Aorta (tissue), 5 donors: ENCODE results near the gene DRC7. TPM values are rescaled to one million over a fixed set of nuclear protein-coding genes. Genes with fewer than 3 reads are reported as not detected.

Experiments used
- ATAC-seq: fragments of 200-7000 bp; cut with Tn5 transposase; one replicate; pipeline ENCODE4 v1.9.1; 2022; ENCODE audit warnings: moderate library complexity; ENCODE audit not compliant: low FRiP score
- DNase-seq, 2 donors: peaks; one replicate each; pipeline ENCODE4 v3.0.0-alpha.2; 2020
- H3K27ac ChIP-seq, 2 donors: one replicate each; pipeline ENCODE4 v1.5.1; 2013; ENCODE audit warnings: low read length in 2 of 2, mild to moderate bottlenecking in 2 of 2, moderate library complexity in 2 of 2, control low read depth in 1 of 2, inconsistent platforms in 1 of 2, low read depth in 1 of 2
- H3K27me3 ChIP-seq, 2 donors: one replicate each; pipeline ENCODE4 v1.6.1; 2013; ENCODE audit warnings: control low read depth in 1 of 2, low read length in 1 of 2, mild to moderate bottlenecking in 1 of 2, moderate library complexity in 1 of 2; ENCODE audit not compliant: insufficient read depth in 2 of 2, control insufficient read depth in 1 of 2
- H3K36me3 ChIP-seq, 2 donors: one replicate each; pipeline ENCODE4 v1.6.1; 2013; ENCODE audit warnings: control low read depth in 1 of 2, low read length in 1 of 2, mild to moderate bottlenecking in 1 of 2; ENCODE audit not compliant: insufficient read depth in 2 of 2, control insufficient read depth in 1 of 2
- H3K4me1 ChIP-seq, 2 donors: one replicate each; pipeline ENCODE4 v1.6.1; 2013; ENCODE audit warnings: low read length in 2 of 2, control low read depth in 1 of 2, mild to moderate bottlenecking in 1 of 2, moderate library complexity in 1 of 2; ENCODE audit not compliant: insufficient read depth in 2 of 2, control insufficient read depth in 1 of 2
- H3K4me3 ChIP-seq, 2 donors: one replicate each; pipeline ENCODE4 v1.5.1; 2013; ENCODE audit warnings: low read length in 2 of 2, control low read depth in 1 of 2, mild to moderate bottlenecking in 1 of 2
- H3K9me3 ChIP-seq: one replicate; pipeline ENCODE4 v1.6.1; 2013; ENCODE audit warnings: mild to moderate bottlenecking, low read length; ENCODE audit not compliant: control insufficient read depth
- WGBS, 2 donors: extraction: QIAGEN DNeasy Blood & Tissue Kit; methylation state at CpG; one replicate each; pipeline ENCODE4 v1.1.7; 2013; 5-methylcytosine and 5-hydroxymethylcytosine counted together
- intact Hi-C, 2 donors: fragments of 100-400 bp; cut with DNase I; formaldehyde crosslinking; loops; one replicate each; pipeline versions ENCODE4 v1.14.2 to v1.15.0; 2022
- polyA plus RNA-seq, 2 donors: library from polyadenylated mRNA; stranded (reverse); fragments of 200-250 nt; gene quantifications; one replicate each; pipeline ENCODE4 v1.2.3, GENCODE V29; 2013
- total RNA-seq, 2 donors: library from RNA; stranded (reverse); fragmentation: NEBNext Ultra II Directional; extraction: Animal tissue kit (Norgen Biotek cat#: 25700); gene quantifications; one replicate each; pipeline ENCODE4 v1.2.1, GENCODE V29; 2021
- donor health status: healthy with polysubstance abuse.
- donor health status: Bipolar disorder and iron deficiency.
- donor health status: DM: no; HTN: no; CAD: no.
- donor health status: DM: no; HTN: no; CAD: no.
- donor health status: DM: yes; HTN: yes; CAD: no.

DRC7 gene
- total and polyA plus RNA-seq, 4 donors = 0.08 TPM; not detected in 3

DNA sequence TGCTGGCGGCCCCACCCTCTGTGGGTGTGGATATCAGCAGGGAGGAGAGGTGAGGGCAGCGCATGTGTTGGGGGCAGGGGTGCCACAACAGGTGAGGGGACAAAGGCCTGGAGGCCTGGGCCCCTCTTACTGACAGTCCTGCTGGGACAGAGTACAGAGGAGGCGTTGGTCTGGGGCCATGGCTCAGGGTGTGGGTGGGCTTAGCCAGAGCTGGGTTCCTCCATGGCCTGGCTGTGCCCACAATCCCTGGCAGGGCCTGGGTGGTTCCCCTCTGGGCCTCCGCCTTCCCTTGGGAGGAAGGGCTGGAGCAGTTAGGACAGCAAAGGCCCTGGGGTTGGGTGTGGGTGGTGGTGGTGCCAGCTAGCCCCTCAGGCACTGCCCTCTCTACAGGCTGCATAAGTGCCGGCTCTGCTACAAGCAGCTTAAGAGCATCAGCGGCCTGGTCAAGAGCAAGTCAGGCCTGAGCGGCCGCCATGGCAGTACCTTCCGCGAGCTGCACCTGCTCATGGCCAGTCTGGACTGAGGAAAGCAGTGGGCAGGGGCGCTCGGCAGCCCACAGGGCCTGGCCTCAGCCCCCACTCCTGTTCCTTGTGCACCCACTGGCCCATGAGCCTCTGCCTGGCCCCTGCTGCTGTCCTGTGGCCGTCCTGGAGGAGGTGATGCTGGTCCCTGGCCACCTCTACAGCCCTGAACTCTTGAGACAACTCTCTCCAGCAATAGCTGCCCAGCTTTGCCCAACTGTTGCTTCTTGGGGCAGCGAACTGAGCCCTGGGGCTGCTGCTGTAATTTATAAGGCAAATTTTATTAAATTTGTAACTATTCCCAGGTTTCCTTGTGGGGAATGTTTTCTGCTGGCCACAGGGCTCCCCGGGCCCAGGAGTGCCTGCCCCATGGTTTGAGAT, 62.1 kb downstream of the DRC7 start:
- intact Hi-C loops = loop anchor here (1.0 to 5.0 kb wide), 4 partner anchors 20 to 246 kb away; partner anchors contain the start of genes USB1 (in 2 of the 2) and ZNF319 (in 2 of the 2)
- Histone ChIP-seq H3K4me1 (no peaks in the 10 kb centered on the region), H3K36me3 (no peaks in the 10 kb centered on the region), H3K4me3 (no peak overlapping the region), H3K27me3 (no peaks in the 10 kb centered on the region), H3K9me3 (no peaks in the 10 kb centered on the region), H3K27ac (no peak overlapping the region)
- peak; percentile 46 to 65 for DNase-seq
- ATAC-seq = no peak
- 83 to 85% methylated on average over 12 to 15 of the region's 15 CpGs for WGBS, 2 donors

DNA sequence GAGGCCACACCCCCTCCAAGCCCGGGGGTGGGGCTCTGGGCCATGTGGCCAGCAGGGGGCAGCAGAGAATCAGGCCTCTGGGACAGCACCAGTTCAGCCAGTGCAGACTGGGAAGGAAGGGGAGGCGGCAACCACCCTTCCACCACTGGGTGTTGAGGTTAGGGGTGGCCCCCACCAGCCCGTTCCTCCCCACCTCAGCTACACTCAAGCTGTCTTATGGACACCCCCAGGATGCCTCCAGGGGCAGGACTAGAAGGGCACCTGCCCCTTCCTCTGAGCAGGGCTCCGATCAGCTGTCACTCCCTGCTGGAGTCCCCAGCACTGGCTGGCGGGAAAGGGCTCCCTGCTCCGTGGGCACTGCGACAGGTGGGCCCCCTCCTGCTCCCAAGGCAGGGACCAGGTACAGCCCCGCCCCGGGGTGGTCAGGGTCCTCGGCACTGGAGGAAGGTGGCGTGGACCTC, 62.8 kb downstream of the DRC7 start:
- intact Hi-C loops = loop anchor here (1.0 to 5.0 kb wide), 4 partner anchors 21 to 245 kb away; partner anchors contain the start of genes USB1 (in 2 of the 2) and ZNF319 (in 2 of the 2)

DNA sequence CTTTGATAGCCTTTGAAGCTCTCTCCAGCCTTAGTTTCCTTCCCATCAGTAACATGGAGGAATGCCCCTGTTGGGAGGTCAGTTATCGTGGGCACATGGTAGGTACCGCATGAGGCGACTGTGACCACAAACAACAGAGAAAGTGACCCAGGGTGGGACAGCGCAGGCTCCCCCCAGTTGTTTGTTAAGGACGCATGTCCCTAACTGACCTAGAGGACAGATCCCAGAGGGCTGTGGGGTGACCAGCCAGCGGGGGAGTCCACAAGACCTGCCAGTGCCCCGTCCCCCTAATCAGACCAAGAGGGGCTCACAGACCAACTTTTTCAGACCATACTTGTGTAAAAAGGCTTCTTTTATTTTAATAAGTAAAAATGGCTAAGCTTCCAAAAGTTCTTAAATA, 63.3 kb downstream of the DRC7 start:
- H3K4me3 ChIP-seq = no peak overlapping the region
- 92 to 93% methylated on average over 7 of the region's 7 CpGs for WGBS, 2 donors
- no peak overlapping the region for H3K27ac ChIP-seq
- no peaks in the 10 kb centered on the region for H3K9me3 ChIP-seq
- H3K4me1 ChIP-seq = no peaks in the 10 kb centered on the region
- ATAC-seq (no peak), DNase-seq (peak; percentile 37 to 64)
- intact Hi-C loops = loop anchor here (1.0 to 5.0 kb wide), 4 partner anchors 21 to 244 kb away; partner anchors contain the start of genes USB1 (in 2 of the 2) and ZNF319 (in 2 of the 2)
- H3K27me3 ChIP-seq = no peaks in the 10 kb centered on the region
- H3K36me3 ChIP-seq = no peaks in the 10 kb centered on the region

More for the DNA sequence above, 62.8 kb downstream of the DRC7 start:
- no peak overlapping the region for H3K4me3 ChIP-seq
- peak; percentile 88 for ATAC-seq
- no peaks in the 10 kb centered on the region for H3K36me3 ChIP-seq
- peak; percentile 92 to 97 for DNase-seq
- 67 to 79% methylated on average over 10 to 11 of the region's 11 CpGs for WGBS, 2 donors
- no peak overlapping the region for H3K27ac ChIP-seq
- no peaks in the 10 kb centered on the region for H3K4me1 ChIP-seq
- no peaks in the 10 kb centered on the region for H3K9me3 ChIP-seq
- no peaks in the 10 kb centered on the region for H3K27me3 ChIP-seq

DNA sequence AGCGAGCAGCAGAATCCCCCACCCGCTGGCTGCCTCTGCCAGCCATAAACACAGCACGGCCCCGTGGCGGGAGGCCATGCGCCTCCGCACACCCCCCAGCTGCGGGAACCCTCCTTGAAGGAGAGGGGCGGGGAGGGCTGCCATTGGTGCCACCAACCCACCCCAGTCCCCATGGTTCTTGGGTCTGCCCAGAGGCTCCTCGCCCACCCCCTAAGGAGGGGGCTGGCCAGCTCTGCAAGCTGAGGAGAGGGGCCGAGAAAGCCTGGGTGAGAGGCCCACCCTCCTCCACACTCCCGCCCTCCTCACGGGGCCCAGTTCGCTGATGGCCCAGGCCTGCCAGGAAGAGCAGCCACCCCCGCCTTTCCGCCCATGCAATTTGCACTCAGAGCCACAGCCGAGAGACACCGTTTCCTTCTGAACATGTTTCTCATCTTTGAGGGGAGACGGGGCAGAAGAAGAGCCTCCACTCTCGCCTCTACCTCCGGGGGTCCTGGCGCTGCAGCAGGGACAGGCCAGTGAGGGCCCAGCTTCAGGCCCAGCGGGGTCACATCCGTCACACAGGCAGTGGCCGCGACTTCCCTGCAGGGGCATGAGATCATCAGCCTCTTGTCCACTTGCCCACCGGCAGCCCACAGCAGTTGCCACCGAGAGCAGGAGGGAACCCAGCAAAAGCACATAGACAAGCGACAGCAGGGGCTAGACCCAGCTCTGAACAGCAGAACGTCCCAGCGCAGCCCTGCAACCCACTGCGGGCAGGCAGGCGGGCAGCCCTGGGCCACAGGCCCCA, 63.9 kb downstream of the DRC7 start:
- WGBS, 2 donors = 79 to 80% methylated on average over 31 to 33 of the region's 33 CpGs
- intact Hi-C loops = loop anchor here (5.0 kb wide), 1 partner anchor 244 kb away; the partner anchor contains the start of genes USB1 (in 2 of the 2) and ZNF319 (in 2 of the 2)
- Histone ChIP-seq H3K4me1 (no peaks in the 10 kb centered on the region), H3K9me3 (no peaks in the 10 kb centered on the region), H3K27ac (no peak overlapping the region), H3K4me3 (no peak overlapping the region), H3K36me3 (no peaks in the 10 kb centered on the region), H3K27me3 (no peaks in the 10 kb centered on the region)
- DNase-seq (peak; percentile 48 to 62), ATAC-seq (no peak)

DNA sequence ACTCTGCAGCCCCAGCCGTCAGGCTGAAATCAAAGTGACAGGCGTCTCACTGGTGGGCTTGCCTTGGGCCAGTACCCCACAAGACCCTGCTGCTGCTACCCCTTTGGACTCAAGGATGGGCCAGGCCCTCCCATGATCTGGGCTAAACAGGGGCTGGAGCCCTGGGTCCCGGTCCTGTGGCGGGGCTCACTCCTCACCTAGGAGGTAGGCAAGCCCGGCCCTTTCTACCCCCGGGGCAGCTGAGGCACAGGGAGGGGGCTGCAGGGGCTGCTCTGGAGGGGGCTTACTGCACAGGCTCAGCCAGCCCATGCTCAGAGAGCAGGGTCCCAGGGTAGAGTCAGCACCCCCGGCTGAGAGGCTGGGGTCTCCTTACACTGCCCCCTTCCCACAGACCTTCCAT, 64.5 kb downstream of the DRC7 start:
- intact Hi-C loops = loop anchor here (5.0 kb wide), 1 partner anchor 243 kb away; the partner anchor contains the start of genes USB1 (in 2 of the 2) and ZNF319 (in 2 of the 2)
- ATAC-seq = no peak
- no peaks in the 10 kb centered on the region for H3K27me3 ChIP-seq
- H3K4me3 ChIP-seq = no peak overlapping the region
- H3K9me3 ChIP-seq = no peaks in the 10 kb centered on the region
- peak in 1 of 2 donors; percentile 46 for DNase-seq
- WGBS, 2 donors = 87 to 90% methylated on average over 5 to 7 of the region's 7 CpGs
- no peaks in the 10 kb centered on the region for H3K36me3 ChIP-seq
- no peak overlapping the region for H3K27ac ChIP-seq
- no peaks in the 10 kb centered on the region for H3K4me1 ChIP-seq

DNA sequence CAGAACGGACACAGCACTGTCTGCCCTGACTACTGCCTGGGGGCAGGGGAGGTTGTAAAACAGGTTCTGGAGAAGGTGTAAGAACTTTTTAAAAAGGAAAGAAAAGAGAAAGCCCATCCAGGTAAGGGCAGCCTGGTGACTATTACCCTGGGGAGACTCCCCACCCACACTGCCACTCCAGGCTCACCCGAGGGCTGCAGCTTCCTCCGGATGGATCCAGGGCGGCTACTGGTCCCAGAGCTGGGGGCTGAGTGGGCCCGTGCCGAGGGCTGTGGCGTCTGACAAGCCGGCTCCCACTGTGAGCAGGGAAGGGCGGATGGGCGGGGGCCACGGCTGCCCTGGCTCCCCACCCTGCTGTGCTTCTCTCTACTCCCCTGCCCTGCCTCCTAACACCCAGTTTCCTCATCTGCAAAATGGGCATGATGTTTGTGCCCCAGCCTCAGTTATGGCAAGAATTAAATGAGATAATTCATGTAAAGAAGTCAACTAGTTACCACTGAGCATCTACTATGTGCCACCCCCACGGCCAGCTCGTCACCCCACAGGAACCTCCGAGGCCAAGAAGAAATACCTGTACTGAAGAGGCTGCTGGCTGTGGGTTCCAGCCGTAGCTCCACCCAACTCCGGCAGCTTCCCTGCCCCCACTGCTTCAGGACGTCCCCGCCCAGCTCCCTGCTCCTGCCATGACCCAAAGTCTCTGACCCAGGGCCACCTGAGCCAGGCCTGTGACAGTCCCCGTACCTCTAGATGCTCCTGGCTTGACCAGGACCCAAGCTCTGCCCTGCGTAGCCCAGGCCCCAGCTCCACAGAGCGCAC, 65.1 kb downstream of the DRC7 start:
- intact Hi-C loops = loop anchor here (5.0 kb wide), 2 partner anchors 43 to 243 kb away; partner anchors contain the start of genes USB1 (in 2 of the 2), ZNF319 (in 2 of the 2) and KIFC3 (in 1 of the 2)
- Histone ChIP-seq H3K27ac (no peak overlapping the region), H3K9me3 (no peaks in the 10 kb centered on the region), H3K4me3 (no peak overlapping the region), H3K4me1 (no peaks in the 10 kb centered on the region), H3K36me3 (no peaks in the 10 kb centered on the region), H3K27me3 (no peaks in the 10 kb centered on the region)
- DNase-seq (peak in 1 of 2 donors; percentile 43), ATAC-seq (no peak)
- 84 to 86% methylated on average over 21 of the region's 21 CpGs for WGBS, 2 donors

DNA sequence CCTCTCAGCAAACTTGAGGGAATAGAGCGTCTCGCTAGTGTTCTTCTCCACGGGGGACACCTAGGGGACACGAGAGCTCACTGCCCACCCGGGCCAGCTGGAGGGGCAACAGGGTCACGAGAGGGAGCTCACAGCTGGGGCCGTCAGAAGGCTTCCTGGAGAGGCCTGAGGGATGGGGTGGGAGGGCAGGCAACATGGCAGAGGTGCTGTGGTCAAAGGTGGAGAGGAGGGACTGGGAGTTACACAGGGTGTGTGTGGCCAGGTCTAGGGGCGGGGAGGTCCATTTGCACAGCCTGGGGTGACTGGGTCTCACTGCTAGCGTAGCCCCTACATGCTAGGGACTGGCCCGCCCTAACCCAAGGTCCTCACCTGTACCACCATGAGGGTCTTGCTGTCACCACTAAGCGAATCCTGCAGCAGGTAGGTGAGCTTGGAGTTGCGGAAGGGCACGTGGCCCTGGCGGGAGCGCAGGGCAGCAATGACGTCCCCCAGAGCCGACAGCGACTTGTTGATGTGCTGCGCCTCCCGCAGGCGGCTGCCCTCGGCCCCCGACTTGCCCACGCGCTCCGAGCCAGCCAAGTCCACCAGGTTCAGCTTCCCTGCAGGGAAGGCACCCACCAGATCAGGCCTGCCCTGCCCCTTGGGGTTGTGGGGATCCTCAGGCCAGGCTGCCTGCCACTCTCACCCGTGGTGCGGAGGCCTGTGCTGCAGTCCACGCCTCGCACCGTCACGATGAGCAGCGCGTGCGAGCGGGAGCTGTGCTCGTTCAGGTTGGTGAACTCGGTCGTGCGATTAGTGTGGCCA, 66.0 kb downstream of the DRC7 start:
- WGBS, 2 donors = 82 to 86% methylated on average over 40 of the region's 40 CpGs
- intact Hi-C loops = loop anchor here in 1 of 2 donors (5.0 kb wide), 1 partner anchor 42 kb away; the partner anchor contains the start of gene KIFC3
- H3K27me3 ChIP-seq = no peaks in the 10 kb centered on the region
- H3K4me3 ChIP-seq = no peak overlapping the region
- no peaks in the 10 kb centered on the region for H3K36me3 ChIP-seq
- DNase-seq = peak in 1 of 2 donors; percentile 42
- no peaks in the 10 kb centered on the region for H3K4me1 ChIP-seq
- no peak overlapping the region for H3K27ac ChIP-seq
- no peak for ATAC-seq
- no peaks in the 10 kb centered on the region for H3K9me3 ChIP-seq
